ENCODE data around the gene HS3ST5.
"Not testable (repeated sequence)": the region's sequence is repeated elsewhere in the genome, so short reads cannot be mapped to it uniquely, and the experiment has no call there.

HS3ST5 gene

DNA sequence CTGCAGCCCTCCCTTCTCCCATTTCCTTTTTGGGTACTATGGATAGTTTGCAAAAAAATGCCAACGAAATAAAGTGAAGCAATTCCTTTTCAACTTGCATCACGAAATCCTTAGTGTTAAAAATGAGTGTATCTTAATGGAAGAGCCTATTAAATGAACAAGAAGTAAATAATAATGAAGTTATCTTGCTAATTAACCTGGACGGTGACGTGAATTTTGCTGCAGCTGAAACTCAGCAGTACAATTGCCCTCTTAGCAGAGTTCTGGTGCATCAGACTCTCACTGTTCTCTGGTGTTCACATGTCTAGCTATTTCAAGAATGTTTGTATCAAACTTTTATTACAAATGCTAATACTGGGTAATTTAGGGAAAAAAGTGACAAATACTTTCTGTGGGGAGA lies 252.2 kb downstream of the HS3ST5 start:
- no peak for DNase-seq (ENCODE audit: low read depth)

DNA sequence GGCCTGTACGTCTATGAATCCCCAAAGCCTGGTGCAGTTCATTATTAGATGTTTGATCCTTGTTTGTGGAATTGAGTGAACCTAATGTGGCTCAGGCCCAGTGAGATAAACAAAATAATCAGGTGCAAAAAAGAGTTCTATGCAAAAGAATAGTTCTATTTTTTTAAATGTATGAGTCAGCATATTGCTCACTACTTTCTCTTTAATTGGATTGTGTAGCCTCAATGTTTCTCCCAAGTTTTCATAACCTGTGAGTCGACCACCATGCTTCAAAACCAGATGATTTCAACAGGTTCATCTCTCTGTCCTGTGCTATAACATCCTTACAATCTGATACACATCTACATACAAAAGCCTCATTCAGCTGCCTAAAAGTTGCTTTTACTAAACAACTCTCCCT lies 255.3 kb downstream of the HS3ST5 start:
- no peak for DNase-seq (ENCODE audit: low read depth)

GRCh38 chr6:114085211-114085610 lies 257.6 kb downstream of the HS3ST5 start:
- DNase-seq (ENCODE audit: low read depth), result no peak

DNA sequence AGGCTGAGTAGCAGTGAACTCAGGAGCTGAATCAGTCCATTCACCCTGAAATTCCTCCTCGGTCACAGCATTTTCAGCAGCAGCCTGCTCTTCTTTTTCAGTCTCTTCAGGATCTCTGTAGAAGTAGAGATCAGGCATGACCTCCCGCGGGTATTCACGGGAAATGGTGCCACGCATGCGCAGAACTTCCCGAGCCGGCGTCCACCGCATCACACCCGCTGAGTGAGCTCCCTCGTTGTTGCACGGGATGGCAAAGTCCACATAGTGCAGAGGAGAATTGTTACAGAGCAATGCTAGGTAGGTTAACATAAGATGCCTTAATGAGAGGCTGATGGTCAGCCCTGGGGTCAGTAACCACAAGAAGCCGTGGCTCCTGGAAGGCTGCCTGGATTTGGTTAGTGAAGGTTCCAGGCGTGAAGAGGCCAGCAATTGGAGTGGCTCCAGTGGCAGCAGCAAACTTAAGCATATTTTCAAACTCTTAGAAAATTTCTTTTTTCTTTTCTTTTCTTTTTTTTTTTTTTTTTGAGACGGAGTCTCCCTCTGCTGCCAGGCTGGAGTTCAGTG lies 258.4 kb downstream of the HS3ST5 start:
- DNase-seq (ENCODE audit: low read depth), result no peak

DNA sequence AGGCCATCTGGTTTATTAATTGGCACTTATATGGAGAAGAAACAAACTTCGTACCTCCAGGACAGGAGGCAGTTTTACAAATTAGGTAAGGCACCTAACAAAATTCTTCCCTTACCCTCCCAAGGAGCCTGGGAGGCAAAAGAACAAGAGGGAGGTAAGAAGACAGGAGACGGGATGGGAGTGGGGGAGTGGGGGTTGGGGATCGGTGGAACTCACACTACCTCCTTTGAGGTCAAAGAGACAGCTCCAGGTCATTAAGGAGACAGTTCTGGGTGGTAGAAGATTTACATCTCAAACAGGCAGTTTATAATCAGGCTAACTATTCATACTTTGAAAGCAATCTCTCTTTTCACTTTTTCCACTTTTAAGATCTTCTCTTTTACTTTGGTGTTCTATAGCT lies 259.6 kb downstream of the HS3ST5 start:
- DNase-seq (ENCODE audit: low read depth), result no peak

DNA sequence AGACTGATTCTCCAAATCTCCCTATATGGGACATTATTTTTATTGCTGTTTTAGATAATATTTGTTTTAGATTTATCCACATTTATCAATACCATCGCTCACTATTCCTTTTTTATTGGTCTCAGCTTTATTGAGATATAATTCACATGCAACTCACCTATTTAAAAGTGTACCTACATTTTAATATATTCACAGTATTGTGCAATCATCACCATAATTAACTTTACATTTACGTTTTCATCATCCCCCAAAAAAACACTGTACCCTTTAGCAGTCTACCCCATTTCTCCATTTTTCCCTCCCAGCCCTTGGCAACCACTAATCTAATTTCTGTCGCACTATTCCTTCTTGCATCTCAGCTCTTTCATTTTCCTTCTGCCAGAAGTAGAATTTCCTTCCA lies 261.1 kb downstream of the HS3ST5 start:
- DNase-seq (ENCODE audit: low read depth), result no peak

DNA sequence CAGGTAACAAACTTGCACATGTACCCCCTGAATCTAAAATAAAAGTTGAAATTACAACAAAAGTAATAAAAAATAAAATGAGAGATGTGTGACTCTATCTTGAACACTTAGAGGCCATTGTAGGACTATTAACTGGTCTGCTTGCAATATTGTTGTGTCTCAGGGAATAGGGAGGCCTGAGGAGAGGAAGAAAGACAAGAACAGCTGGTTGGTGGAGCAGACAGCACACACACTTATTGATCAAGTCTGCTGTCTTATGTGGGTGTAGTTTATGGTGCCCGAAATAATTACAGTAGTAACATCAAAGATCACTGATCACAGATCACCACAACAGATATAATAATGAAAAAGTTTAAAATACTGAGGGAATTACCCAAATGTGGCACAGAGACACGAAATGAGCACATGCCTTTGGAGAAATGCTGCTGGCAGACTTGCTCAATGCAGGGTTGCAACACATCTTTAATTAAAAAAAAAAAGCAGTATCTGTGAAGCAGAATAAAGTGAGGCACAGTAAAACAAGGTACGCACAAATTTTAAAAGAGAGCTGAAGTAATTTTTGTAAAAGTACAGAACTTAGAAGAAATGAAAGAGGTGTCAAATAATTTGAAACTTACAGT lies 261.8 kb downstream of the HS3ST5 start:
- DNase-seq (ENCODE audit: low read depth), result no peak

- DNase-seq (ENCODE audit: low read depth), result not testable (repeated sequence)
These were observed 262.4 kb downstream of the HS3ST5 start for GRCh38 chr6:114080410-114080809.

- DNase-seq (ENCODE audit: low read depth), result no peak
These were observed 267.0 kb downstream of the HS3ST5 start for GRCh38 chr6:114075777-114076176.

- DNase-seq (ENCODE audit: low read depth), result no peak
These were observed 267.5 kb downstream of the HS3ST5 start for GRCh38 chr6:114075300-114075699.

GRCh38 chr6:114068771-114069170 lies 274.1 kb downstream of the HS3ST5 start:
- no peak for DNase-seq (ENCODE audit: low read depth)

GRCh38 chr6:114068116-114068515 lies 274.7 kb downstream of the HS3ST5 start:
- no peak for DNase-seq (ENCODE audit: low read depth)

GRCh38 chr6:114064862-114065261 lies 278.0 kb downstream of the HS3ST5 start:
- no peak for DNase-seq (ENCODE audit: low read depth)

- DNase-seq (ENCODE audit: low read depth), result no peak
These were observed 278.9 kb downstream of the HS3ST5 start for GRCh38 chr6:114063956-114064355.

DNA sequence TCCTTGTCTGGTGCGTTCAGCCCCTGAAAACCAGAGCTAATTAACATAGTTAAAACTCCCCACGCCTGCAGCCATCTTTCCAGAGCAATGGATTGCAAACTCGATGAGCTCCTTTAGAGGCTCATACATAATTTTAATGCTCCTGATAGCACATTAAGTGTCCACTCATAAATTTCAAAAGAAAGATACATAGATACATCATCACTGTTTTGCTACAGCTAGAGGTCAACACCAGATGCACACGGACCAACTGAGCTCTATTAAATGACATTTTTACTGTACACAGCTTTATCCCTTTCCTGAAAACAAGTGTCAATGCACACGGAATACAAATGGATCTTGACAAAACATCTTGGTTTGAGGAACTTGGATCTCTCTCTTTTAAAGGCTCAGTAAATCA lies 280.6 kb downstream of the HS3ST5 start:
- DNase-seq (ENCODE audit: low read depth), result no peak

DNA sequence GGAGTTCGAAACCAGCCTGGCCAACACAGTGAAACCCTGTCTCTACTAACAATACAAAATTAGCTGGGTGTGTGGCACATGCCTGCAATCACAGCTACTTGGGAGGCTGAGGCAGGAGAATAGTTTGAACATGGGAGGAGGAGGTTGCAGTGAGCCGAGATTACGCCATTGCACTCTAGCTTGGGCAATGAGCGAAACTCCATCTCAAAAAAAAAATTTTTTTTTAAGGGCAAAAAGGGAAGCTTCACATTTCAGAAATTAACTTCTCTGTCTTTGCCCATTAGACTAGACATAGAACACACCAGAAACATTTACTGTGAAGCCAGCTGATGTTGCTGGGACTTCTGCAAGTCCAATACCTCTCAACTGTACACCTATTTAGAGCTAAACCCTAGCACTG lies 281.1 kb downstream of the HS3ST5 start:
- DNase-seq (ENCODE audit: low read depth), result no peak

- no peak for DNase-seq (ENCODE audit: low read depth)
These were observed 281.7 kb downstream of the HS3ST5 start for GRCh38 chr6:114061116-114061515.

DNA sequence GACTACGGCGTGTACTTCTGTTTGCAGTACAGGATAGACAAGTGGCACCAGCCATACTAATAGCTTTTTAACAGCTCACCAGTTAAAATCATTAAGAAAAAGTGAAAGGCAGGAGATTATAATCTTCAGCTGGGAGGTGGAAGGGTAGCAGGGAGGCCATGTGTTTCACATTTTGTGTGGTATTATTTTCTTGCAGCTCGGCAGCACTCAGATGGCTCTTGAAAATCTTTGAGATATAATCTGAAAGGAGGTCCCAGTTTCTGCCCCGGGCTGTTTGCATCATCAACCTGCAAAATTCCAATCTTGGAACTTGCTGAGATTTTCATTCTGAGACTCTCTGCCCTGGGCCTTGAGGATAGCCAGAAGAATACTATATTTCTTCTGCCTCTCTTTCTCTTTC lies 284.4 kb downstream of the HS3ST5 start:
- no peak for DNase-seq (ENCODE audit: low read depth)

GRCh38 chr6:114055763-114056162 lies 287.1 kb downstream of the HS3ST5 start:
- DNase-seq (ENCODE audit: low read depth), result no peak

DNA sequence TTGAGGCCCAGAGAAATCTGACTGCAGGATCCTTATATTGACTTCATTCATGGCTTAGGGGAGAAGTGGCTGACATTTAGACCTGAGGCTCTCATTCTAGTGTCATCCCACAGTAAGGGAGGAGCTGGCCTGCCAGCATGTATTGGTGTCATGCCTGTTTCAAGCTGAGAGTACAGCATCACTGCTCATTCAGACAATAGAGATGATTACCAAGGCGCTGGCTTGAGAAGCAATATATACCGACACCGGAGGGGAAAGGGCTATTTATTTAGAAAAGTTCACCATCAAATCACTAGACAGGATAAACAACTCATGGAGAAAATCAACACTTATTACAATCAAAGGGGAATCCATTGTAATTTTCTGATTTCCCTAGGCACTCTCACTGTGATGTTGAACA lies 287.5 kb downstream of the HS3ST5 start:
- DNase-seq (ENCODE audit: low read depth), result no peak

- DNase-seq (ENCODE audit: low read depth), result no peak
These were observed 289.0 kb downstream of the HS3ST5 start for GRCh38 chr6:114053791-114054190.

GRCh38 chr6:114052141-114052540 lies 290.7 kb downstream of the HS3ST5 start:
- no peak for DNase-seq (ENCODE audit: low read depth)

GRCh38 chr6:114051031-114051430 lies 291.8 kb downstream of the HS3ST5 start:
- no peak for DNase-seq (ENCODE audit: low read depth)

DNA sequence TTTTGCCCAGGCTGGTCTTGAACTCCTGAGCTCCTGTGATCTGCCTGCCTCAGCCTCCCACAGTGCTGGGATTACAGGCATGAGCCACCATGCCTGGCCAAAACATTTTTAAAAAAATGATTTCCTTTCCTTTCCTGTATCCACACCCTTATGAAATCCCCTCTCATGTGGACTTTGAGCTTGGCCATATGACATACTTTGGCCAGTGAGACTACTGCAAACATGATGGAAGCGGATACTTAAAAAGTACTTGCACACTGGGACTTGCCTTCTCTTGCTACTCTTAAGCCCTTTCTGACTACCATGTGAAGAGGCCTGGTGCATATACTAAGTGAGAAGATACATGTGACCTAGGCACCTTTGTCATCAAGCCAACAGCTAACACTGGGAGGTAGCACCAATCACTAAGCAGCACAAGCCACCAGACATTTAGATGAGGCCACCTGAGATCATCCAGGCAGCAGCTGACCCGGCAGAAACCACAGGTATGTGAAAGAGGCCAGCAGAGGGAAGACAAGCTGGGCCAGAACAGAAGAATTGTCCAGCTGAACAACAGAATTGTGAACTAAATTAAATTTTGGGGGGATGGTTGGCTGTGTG lies 293.4 kb downstream of the HS3ST5 start:
- no peak for DNase-seq (ENCODE audit: low read depth)
